H7 (cell line): ENCODE data around the gene GALR2. TPM values are rescaled to one million over a fixed set of nuclear protein-coding genes. Genes with fewer than 3 reads are reported as not detected.

ENCODE experiments used
- DNase-seq: peaks from one replicate; pipeline ENCODE4 v3.0.0; 2012
- H3K27me3 ChIP-seq: 2 replicates; pipeline ENCODE4 v1.6.0; 2011; ENCODE audit warnings: mild to moderate bottlenecking, low read length; ENCODE audit not compliant: control insufficient read depth, insufficient read depth
- H3K36me3 ChIP-seq: replicated peaks from 2 replicates; pipeline ENCODE4 v1.5.1; 2011; ENCODE audit warnings: low read length; ENCODE audit not compliant: control insufficient read depth, insufficient read depth
- H3K4me3 ChIP-seq: 2 replicates; pipeline ENCODE4 v1.5.1; 2011; ENCODE audit warnings: low read depth, mild to moderate bottlenecking, control low read depth, low read length, moderate library complexity; ENCODE audit not compliant: insufficient read depth
- total RNA-seq: library from RNA; depleted of rRNA; stranded (reverse); fragments of >200 nt; shearing (Covaris generic); gene quantifications from 2 replicates; pipeline ENCODE4 v1.2.3, GENCODE V29; 2014

GALR2 gene
- total RNA-seq, 1 experiment from 2014 or later, result 2.0 TPM

DNA sequence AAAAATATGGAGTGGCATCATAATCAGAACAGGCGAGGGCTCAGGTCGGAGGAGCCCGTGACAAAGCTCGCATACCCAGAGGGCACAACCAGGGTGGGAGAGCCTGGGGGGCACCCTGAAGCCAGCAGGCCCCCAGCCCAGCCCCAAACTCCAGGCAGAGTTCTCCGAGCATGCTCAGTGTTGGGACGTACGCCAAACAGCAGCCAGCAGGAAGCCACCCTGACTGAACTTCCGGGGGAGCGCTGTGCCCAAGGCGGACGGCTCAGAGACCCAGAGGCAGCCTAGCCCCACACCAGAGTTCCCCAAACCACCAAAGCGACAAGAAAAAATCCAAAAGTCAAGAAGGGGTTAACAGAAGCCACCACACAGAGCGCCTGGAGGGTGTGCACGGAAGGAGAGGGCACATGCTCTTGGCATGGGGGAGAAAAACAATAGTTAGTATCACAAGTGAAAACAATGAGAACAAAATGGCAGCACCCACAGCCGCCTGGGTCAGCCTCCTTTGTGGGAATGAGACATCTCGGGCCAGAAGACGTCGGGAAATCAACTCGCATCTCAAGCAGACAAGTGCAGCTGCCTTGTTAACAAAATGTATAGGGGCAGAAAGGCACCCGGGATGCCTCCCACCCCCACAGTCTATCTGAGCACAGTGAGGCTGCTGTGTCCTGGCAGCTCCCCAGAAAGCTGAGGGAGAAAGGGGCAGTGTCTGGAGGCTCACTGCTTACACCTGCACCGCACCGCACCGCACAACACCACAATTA, 17.1 kb downstream of the GALR2 start:
- Histone ChIP-seq H3K4me3 (no peak overlapping the region), H3K27me3 (no peaks in the 10 kb centered on the region), H3K36me3 (peaks cover 24% of the 10 kb centered on the region)
- peak; percentile 37 for DNase-seq

DNA sequence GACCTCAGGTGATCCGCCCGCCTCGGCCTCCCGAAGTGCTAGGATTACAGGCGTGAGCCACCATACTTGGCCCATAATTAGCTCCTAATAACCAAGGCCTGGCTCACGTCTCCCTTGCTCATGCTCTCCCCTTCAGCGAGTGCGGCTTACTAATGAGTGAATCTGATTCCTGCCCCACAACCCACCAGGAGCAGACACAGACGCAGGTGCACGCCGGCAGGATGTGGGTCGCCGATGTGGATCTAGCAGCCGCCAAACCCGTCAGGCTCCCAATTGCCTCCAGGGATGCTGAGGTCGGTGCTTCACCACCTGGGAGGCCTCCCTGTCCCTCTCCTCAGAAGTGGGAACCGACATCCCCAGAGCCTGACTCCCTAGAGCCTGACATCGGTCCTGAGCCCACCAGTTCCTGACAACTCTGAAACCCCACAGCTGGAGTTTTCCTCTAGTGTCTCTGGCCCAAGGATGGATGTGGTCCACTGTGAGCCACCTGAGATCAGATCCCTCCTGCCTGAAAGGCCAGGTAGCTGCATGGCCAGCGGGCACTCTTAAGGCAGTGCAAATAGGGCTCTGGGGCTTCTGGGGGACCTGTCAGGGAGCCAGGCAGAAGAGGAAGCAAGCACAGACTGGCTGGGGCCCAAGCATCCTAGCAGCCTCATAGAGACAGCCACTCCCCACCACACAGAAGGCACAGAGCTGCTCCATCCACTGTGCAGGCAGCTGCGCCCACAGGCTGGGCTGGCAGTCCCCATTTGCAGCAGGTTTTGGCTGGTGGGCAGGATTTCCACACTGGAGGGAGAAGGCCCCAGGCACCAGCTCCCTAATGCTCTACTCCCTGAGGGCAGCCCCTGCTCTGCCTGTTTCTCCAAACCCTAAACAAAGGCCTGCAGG, 18.2 kb downstream of the GALR2 start:
- peaks cover 21% of the 10 kb centered on the region for H3K36me3 ChIP-seq
- H3K27me3 ChIP-seq, result no peaks in the 10 kb centered on the region
- peak; percentile 24 for DNase-seq
- no peak overlapping the region for H3K4me3 ChIP-seq

DNA sequence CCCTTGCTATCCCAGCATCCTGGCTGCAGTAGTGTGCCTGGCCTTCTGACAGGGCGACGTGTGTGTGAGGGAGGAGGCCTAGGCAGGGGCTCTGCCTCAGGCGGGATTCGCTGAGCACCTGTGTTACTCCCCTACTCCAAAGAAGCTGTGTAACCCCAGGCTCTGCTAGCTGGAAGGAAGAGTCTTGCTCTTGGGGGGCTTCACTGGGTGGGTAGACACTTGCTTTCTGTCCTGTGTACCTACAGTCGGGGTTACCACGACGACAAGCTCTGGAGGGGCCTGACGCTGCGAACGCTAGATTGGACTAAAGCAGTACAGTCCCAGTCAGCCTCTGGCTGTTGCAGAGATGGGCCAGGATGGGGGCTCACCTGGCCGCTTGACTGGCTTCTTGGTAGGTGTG, 19.5 kb downstream of the GALR2 start:
- Histone ChIP-seq H3K36me3 (peaks cover 22% of the 10 kb centered on the region), H3K4me3 (no peak overlapping the region), H3K27me3 (no peaks in the 10 kb centered on the region)
- no peak for DNase-seq

DNA sequence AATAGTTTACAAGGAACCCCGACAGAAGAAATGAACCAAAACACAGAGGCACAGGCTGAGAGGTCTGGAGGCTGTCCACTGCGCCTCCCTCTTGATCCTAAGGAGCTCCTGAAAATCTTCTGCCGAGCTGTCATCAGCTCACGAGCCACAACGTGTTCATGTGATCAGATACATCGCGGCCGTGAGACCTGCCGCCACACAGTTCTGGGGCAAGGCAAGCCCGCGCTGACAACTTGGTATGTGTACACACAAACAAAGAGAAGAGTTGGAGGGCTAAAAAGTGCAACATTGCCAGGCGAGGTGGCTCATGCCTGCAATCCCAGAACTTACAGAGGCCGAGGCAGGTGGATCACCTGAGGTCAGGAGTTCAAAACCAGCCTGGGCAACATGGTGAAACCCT, 21.4 kb downstream of the GALR2 start:
- Histone ChIP-seq H3K36me3 (peaks cover 25% of the 10 kb centered on the region), H3K27me3 (no peaks in the 10 kb centered on the region), H3K4me3 (no peak overlapping the region)
- peak; percentile 9 for DNase-seq

DNA sequence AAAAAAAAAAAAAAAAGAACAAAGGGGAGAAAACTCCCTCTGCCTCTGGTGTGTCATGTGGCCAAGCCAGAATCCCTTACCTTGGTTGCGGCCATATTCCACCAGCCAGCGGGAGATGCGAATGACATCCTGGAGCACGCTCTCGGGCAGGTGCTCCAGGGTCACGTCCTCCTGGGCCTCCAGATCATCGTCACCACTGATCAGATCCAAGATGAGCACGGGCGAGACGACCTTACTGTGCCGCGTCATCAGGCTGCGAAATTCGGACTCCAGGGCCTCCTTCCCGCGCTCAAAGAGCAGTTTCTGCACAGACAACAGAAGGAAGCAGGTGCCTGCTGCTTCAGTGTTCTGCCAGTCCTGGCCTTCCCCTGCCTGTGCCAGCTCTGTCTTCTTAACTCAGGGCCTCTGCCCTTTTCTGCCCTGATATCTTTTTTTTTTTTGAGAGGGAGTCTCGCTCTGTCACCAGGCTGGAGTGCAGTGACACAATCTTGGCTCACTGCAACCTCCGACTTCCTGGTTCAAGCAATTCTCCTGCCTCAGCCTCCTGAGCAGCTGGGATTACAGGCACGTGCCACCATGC, 23.2 kb downstream of the GALR2 start:
- peaks cover 34% of the 10 kb centered on the region for H3K36me3 ChIP-seq
- DNase-seq, result no peak
- H3K27me3 ChIP-seq, result no peaks in the 10 kb centered on the region
- no peak overlapping the region for H3K4me3 ChIP-seq

DNA sequence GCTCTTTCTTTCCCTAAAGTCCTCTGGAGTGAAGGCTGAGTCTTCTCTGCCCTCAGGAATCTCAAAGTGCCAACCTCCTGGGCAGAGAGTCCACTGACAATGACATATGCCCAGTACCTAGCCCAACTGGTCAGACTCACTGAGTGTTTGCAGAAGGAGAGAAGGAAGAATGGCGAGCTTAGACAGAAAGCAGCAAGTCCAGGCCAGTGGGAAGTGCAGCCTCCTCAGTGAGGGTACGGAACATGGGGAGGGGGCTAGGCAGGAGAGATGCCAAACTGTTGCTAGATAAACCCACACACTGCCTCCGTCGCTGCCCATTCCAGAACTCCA, 28.3 kb downstream of the GALR2 start:
- no peaks in the 10 kb centered on the region for H3K27me3 ChIP-seq
- peaks cover 16% of the 10 kb centered on the region for H3K36me3 ChIP-seq
- DNase-seq, result no peak
- peak overlapping the region; percentile 89 for H3K4me3 ChIP-seq

DNA sequence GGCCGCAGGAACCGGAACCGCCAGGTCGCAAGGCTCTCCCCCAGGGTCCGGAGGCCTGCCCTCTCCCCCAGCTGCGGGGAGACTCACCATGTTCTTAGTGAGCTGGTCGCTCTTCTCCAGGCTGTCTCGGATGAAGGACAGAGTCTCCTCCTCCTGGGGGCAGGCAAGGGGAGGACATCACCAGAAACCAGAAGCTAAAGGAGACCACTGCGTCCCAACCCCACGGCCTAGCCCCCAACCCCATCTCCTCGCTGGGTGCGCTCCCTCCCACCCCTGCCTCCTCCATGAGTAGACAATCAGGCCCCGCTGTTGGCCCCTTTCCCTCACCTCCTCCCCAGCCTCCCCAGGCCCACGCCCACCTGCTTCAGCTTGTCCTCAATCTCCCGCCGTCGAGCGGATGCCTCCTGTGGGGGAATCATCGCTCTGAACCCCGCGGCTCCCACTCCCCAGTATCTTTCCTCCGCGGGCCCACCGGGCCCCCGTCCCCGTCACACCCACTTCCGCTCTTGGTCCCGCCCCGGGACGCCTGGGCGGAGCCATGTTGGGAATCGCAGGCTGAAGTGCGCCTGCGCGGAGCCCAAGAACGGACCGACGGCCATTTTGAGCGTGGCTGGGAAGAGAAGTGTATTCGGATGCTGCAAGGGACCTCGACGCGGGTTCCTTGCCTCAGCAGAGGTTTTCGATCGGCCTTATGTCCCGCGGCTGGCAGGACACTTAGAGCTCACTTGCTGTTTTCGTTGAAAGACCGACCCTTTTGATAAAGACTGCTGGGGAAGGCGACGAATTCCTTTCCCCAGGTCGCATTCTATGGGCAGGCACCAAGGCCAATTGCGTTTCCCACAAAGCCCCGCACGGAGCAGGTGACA, 28.9 kb downstream of the GALR2 start, which contains the start of gene EXOC7:
Gene EXOC7, minus strand, starts transcription at position 514 of the 866 bp plus-strand sequence. Its CDS starts 95 bp downstream, at position 419.
- peak; percentile 99 for DNase-seq
- H3K27me3 ChIP-seq, result no peaks in the 10 kb centered on the region
- peaks cover 16% of the 10 kb centered on the region for H3K36me3 ChIP-seq
- peak within 1 kb of the TSS; percentile 89 for H3K4me3 ChIP-seq

DNA sequence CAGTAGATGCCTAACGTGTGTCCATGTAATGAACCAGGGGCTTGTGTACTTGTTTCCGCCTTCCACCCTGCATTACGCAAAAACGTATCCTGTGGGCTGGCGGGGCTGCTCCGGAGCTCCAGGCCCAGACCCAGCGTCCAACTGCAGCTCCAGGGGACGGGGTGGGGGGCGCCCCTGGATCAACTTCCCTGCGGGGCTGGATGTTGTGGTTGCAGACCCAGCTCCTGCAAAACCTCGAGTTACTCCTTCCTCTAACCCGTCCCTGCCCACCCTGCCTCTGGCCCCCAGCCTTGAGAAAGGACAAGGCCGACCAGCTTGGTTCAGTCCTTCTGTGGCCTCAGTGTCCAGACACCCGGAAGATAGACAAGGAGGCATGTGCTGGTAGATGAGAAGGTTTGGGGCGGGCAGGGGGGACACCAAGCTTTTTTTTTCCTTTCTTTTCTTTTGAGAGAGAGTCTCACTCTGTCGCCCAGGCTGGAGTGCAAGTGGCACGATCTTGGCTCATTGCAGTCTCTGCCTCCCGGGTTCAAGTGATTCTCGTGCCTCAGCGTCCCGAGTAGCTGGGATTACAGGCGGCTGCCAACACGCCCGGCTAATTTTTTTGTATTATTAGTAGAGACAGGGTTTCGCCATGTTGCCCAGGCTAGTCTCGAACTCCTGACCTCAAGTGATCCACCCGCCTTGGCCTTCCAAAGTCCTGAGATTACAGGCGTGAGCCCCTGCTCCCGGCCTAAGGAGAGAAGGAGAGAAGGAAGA, 29.7 kb downstream of the GALR2 start:
- peak; percentile 59 for DNase-seq
- Histone ChIP-seq H3K4me3 (peak overlapping the region; percentile 89), H3K27me3 (no peaks in the 10 kb centered on the region), H3K36me3 (peaks cover 16% of the 10 kb centered on the region)

DNA sequence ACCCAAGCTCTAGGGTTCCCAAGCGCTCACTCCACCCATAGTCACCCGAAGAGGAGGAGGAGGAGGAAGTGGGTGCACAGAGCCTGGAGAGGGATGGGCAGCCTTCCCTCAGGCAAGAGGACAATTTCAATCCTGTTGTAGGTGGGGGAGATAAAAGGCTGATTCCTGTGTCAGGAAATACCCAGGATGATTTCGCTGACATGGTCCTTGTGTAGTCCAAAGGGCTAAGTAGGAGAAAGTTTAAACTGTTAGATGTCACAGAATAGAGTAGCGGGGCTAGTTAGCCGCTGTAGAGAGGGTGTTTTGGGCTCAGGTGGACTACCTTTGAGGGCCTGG, 30.3 kb downstream of the GALR2 start:
- Histone ChIP-seq H3K36me3 (peaks cover 12% of the 10 kb centered on the region), H3K4me3 (no peak overlapping the region), H3K27me3 (no peaks in the 10 kb centered on the region)
- DNase-seq, result peak; percentile 14

DNA sequence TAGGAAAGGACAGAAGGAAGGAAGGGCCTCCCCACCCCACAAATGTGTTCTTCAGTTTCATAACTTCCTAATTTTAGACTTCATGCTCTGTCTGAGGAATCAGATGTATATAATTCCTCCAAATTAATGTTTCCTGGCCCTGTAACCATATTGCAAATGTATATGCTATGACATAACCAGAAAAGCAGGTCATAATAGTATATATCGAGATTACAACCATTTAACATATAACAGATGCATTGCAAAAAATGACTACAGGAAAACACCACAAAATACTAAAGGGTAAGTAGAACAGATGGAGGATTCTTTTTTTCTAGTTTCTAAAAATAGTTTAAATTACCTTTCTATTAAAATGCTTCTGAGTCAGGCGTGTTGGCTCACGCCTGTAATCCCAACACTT, 32.1 kb downstream of the GALR2 start:
- H3K27me3 ChIP-seq, result no peaks in the 10 kb centered on the region
- peaks cover 4% of the 10 kb centered on the region for H3K36me3 ChIP-seq
- DNase-seq, result no peak
- H3K4me3 ChIP-seq, result no peak overlapping the region

DNA sequence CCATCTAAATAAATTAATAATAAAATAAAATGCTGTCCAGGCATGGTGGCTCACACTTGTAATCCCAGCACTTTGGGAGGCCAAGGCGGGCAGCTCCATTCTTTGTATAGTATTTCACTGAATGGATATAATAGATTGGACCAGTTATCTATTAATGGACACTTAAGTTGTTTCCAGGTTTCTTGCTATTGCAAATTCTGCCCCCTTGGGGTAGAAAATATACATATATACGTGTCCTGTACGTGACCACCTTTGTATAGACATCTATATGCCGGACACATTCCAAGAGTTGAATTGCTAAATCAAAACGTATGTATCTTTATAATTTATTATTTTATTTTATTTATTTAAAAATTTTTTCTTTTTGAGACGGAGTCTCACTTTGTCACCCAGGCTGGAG, 32.9 kb downstream of the GALR2 start:
- DNase-seq, result no peak
- Histone ChIP-seq H3K4me3 (no peak overlapping the region), H3K27me3 (no peaks in the 10 kb centered on the region), H3K36me3 (no peaks in the 10 kb centered on the region)

DNA sequence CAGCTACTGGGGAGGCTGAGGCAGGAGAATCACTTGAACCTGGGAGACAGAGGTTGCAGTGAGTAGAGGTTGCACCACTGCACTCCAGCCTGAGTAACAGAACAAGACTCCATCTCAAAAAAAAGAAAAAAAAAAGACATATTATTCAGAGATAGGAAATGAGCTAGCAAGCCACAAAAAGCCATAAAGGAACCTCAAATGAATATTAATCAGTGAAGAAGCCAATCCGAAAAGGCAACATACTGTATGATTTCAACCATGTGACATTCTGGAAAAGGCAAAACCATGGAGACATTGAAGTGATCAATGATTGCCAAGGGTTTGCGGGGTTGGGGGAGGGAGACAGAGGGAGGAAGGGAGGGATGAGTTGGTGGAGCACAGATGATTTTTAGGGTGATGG, 37.4 kb downstream of the GALR2 start:
- DNase-seq, result no peak
- H3K36me3 ChIP-seq, result no peaks in the 10 kb centered on the region
- no peaks in the 10 kb centered on the region for H3K27me3 ChIP-seq
- no peak overlapping the region for H3K4me3 ChIP-seq

DNA sequence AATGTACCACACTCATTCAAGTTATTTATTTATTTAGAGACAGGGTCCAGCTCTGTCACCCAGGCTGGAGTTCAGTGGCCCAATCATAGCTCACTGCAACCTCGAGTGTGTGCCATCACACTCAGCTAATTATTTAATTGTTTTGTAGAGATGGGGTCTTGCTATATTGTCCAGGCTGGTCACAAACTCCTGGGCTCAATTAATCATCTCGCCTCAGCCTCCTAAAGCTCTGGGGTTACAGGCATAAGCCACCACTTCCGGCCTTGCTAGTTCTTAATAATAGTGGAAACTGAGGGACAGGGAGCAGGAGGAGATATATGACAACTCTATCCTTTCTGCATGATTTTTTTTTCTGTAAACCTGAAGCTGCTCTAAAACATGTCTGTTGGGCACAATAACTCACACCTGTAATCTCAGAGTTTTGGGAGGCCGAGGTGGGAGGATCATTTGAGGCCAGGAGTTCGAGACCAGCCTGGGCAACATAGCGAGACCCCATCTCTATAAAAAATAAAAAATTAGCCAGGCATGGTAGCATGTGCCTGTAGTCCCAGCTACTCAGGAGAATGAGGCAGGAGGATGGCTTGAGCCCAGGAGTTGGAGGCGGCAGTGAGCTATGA, 40.7 kb downstream of the GALR2 start:
- Histone ChIP-seq H3K36me3 (no peaks in the 10 kb centered on the region), H3K27me3 (no peaks in the 10 kb centered on the region), H3K4me3 (no peak overlapping the region)
- DNase-seq, result no peak
